Measurements from ENCODE around the gene ECHDC1.

The ECHDC1 gene

GRCh38 chr6:127273499-127273898, 69.9 kb downstream of the ECHDC1 start:
- no peak overlapping the region for H3K4me3 ChIP-seq (ENCODE audit: low read depth, low read length)
- TF ChIP-seq CTCF (IDR thresholded peaks at IDR 0.05; ENCODE audit: insufficient read depth, low read depth, low read length, missing control alignments): no peak
- DNase-seq (ENCODE audit: low read depth): no peak

- no peak for DNase-seq (ENCODE audit: low read depth)
- no peak for TF ChIP-seq CTCF (IDR thresholded peaks at IDR 0.05; ENCODE audit: insufficient read depth, low read depth, low read length, missing control alignments)
- H3K4me3 ChIP-seq (ENCODE audit: low read depth, low read length): no peak overlapping the region
These were observed 70.8 kb downstream of the ECHDC1 start for GRCh38 chr6:127272576-127272975.

- no peak for TF ChIP-seq CTCF (IDR thresholded peaks at IDR 0.05; ENCODE audit: insufficient read depth, low read depth, low read length, missing control alignments)
- peak overlapping the region; percentile 68 for H3K4me3 ChIP-seq (ENCODE audit: low read depth, low read length)
- no peak for DNase-seq (ENCODE audit: low read depth)
These were observed 75.5 kb downstream of the ECHDC1 start for GRCh38 chr6:127267646-127268625.

- no peak for TF ChIP-seq CTCF (IDR thresholded peaks at IDR 0.05; ENCODE audit: insufficient read depth, low read depth, low read length, missing control alignments)
- H3K4me3 ChIP-seq (ENCODE audit: low read depth, low read length): peak overlapping the region; percentile 68
- DNase-seq (ENCODE audit: low read depth): peak; percentile 77
These were observed 76.3 kb downstream of the ECHDC1 start for GRCh38 chr6:127266892-127267645.

- peak; percentile 71 for TF ChIP-seq CTCF (IDR thresholded peaks at IDR 0.05; ENCODE audit: insufficient read depth, low read depth, low read length, missing control alignments)
- H3K4me3 ChIP-seq (ENCODE audit: low read depth, low read length): peak within 1 kb of the TSS; percentile 68
- DNase-seq (ENCODE audit: low read depth): peak; percentile 84
These were observed 77.1 kb downstream of the ECHDC1 start, which contains the start of gene RNF146 for GRCh38 chr6:127266178-127266891. Gene RNF146, plus strand, starts transcription at chr6:127266864. Its CDS starts 13,475 bp downstream, at chr6:127280339.

- no peak for TF ChIP-seq CTCF (IDR thresholded peaks at IDR 0.05; ENCODE audit: insufficient read depth, low read depth, low read length, missing control alignments)
These were observed 79.9 kb downstream of the ECHDC1 start for GRCh38 chr6:127263481-127263880.

More at GRCh38 chr6:127263481-127263880, 79.9 kb downstream of the ECHDC1 start:
- H3K4me3 ChIP-seq (ENCODE audit: low read depth, low read length): no peak overlapping the region
- no peak for DNase-seq (ENCODE audit: low read depth)
